HG03045 (cell line): ENCODE data around the gene CCDC138.

ENCODE experiments used
- ATAC-seq: cut with Tn5 transposase; IDR thresholded peaks from one replicate; pipeline ENCODE4 v1.9.1; 2021; ENCODE audit warnings: mild to moderate bottlenecking, moderate library complexity; ENCODE audit not compliant: unreplicated experiment

Gene CCDC138

GRCh38 chr2:108824316-108825070 lies 37.9 kb downstream of the CCDC138 start:
- no peak for ATAC-seq

- no peak for ATAC-seq
Measured at GRCh38 chr2:108825254-108825653, 38.7 kb downstream of the CCDC138 start.

GRCh38 chr2:108825736-108826135 lies 39.2 kb downstream of the CCDC138 start:
- ATAC-seq, result no peak

GRCh38 chr2:108829578-108830310 lies 43.2 kb downstream of the CCDC138 start:
- ATAC-seq, result no peak

GRCh38 chr2:108833219-108833618 lies 46.6 kb downstream of the CCDC138 start:
- ATAC-seq, result no peak

GRCh38 chr2:108834620-108835019 lies 48.0 kb downstream of the CCDC138 start:
- no peak for ATAC-seq

GRCh38 chr2:108835040-108835439 lies 48.5 kb downstream of the CCDC138 start:
- no peak for ATAC-seq

- no peak for ATAC-seq
Measured at GRCh38 chr2:108837198-108837597, 50.6 kb downstream of the CCDC138 start.

- ATAC-seq, result no peak
Measured at GRCh38 chr2:108841506-108841905, 54.9 kb downstream of the CCDC138 start.

GRCh38 chr2:108845923-108846322 lies 59.4 kb downstream of the CCDC138 start:
- ATAC-seq, result no peak

GRCh38 chr2:108847000-108847399 lies 60.4 kb downstream of the CCDC138 start:
- ATAC-seq, result no peak

- no peak for ATAC-seq
Measured at GRCh38 chr2:108852375-108852774, 65.8 kb downstream of the CCDC138 start.

- ATAC-seq, result no peak
Measured at GRCh38 chr2:108853421-108853820, 66.8 kb downstream of the CCDC138 start.

GRCh38 chr2:108854484-108854883 lies 67.9 kb downstream of the CCDC138 start:
- ATAC-seq, result no peak

- ATAC-seq, result no peak
Measured at GRCh38 chr2:108855194-108855593, 68.6 kb downstream of the CCDC138 start.

- no peak for ATAC-seq
Measured at GRCh38 chr2:108858894-108859293, 72.3 kb downstream of the CCDC138 start.

- ATAC-seq, result no peak
Measured at GRCh38 chr2:108866041-108866440, 79.5 kb downstream of the CCDC138 start.

GRCh38 chr2:108868911-108869310 lies 82.3 kb downstream of the CCDC138 start:
- ATAC-seq, result no peak

GRCh38 chr2:108869542-108869941 lies 83.0 kb downstream of the CCDC138 start:
- no peak for ATAC-seq

- no peak for ATAC-seq
Measured at GRCh38 chr2:108870069-108870644, 83.6 kb downstream of the CCDC138 start.

- no peak for ATAC-seq
Measured at GRCh38 chr2:108877506-108877905, 90.9 kb downstream of the CCDC138 start.

GRCh38 chr2:108878276-108878675 lies 91.7 kb downstream of the CCDC138 start:
- no peak for ATAC-seq
